Skeletal muscle satellite cell (primary cell): Measurements from ENCODE around the gene PDHX.
A peak's percentile ranks its signal among the peaks of the same experiment; 100 is the strongest.
"Not testable (repeated sequence)": the region's sequence is repeated elsewhere in the genome, so short reads cannot be mapped to it uniquely, and the experiment has no call there.

Experiments
- H3K27me3 ChIP-seq: 2 replicates; pipeline ENCODE4 v1.7.0; 2013; ENCODE audit warnings: low read length; ENCODE audit not compliant: control insufficient read depth, insufficient read depth
- H3K36me3 ChIP-seq: 2 replicates; pipeline ENCODE4 v1.7.0; 2013; ENCODE audit warnings: mild to moderate bottlenecking, control low read depth, low read length; ENCODE audit not compliant: insufficient read depth
- H3K4me1 ChIP-seq: 2 replicates; pipeline ENCODE4 v1.7.0; 2013; ENCODE audit warnings: low read length; ENCODE audit not compliant: control insufficient read depth, insufficient read depth
- H3K4me2 ChIP-seq: 2 replicates; pipeline ENCODE4 v1.7.0; 2013; ENCODE audit warnings: mild to moderate bottlenecking, low read length
- H3K4me3 ChIP-seq: 2 replicates; pipeline ENCODE4 v1.7.0; 2013; ENCODE audit warnings: low read length
- H3K9ac ChIP-seq: 2 replicates; pipeline ENCODE4 v1.7.0; 2013; ENCODE audit warnings: mild to moderate bottlenecking, low read depth, low read length, moderate library complexity
- H3K9me3 ChIP-seq: replicated peaks from 2 replicates; pipeline ENCODE4 v1.7.0; 2013; ENCODE audit warnings: mild to moderate bottlenecking, control low read depth, low read length

The PDHX gene

DNA sequence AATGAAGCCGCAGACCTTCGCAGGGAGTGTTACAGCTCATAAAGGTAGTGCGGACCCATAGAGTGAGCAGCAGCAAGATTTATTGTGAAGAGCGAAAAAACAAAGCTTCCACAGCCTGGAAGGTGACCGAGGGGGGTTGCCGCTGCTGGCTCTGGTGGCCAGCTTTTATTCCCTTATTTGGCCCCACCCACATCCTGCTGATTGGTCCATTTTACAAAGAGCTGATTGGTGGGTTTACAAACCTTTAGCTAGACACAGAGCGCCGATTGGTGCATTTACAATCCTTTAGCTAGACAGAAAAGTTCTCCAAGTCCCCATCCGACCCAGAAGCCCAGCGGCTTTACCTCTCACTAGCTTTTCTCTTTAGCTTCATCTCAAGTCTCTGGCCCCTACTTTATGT lies 2.9 kb upstream of the PDHX start:
- not testable (repeated sequence) for H3K27me3 ChIP-seq

DNA sequence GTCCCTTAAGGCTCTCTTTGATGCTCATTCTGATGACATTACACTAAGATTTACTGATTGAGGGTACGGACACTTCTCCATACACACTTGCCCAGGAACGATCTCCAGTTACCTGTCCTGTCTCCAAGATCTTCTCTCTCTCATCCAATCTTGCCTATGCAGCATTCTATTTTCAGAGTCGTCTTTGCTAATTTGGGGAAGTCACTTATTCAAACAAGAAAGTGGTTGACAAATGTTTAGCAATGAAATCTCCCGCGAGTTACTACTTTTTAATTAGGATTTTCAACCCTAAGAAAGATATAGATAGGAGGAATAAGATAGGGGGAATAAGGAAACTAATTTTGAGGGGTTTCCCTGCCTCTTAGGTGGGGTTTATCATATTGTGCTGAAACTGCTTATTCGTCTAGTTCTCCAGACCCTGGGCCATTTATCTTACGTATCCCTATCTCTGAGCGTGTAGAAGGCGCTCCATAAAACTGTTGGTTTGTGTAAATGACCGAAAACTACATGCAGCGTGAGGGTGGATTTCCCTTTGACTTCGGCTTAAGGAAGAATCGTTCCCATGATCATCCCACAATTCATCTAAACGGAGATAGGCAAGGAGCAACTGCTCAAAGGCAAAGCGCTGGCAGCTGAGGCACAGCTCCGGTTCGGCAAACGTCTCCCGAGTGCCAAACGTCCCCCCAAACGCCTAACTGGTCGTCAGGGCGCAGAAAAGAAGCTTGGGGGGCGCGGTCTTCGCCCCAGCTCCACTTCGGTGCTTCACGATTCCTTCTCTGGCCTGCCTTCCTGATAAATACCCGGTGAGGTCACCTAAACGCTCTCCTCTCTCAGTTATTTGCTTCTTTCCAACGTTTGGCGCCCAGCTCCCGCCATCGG lies 1.0 kb upstream of the PDHX start:
- H3K4me2 ChIP-seq: peak overlapping the region; percentile 90
- H3K9me3 ChIP-seq: no peaks in the 10 kb centered on the region
- peaks cover 3% of the 10 kb centered on the region for H3K36me3 ChIP-seq
- no peaks in the 10 kb centered on the region for H3K27me3 ChIP-seq
- peak overlapping the region; percentile 96 for H3K9ac ChIP-seq
- H3K4me1 ChIP-seq: peaks cover 16% of the 10 kb centered on the region
- peak overlapping the region; percentile 93 for H3K4me3 ChIP-seq

More for the DNA sequence above, 2.9 kb upstream of the PDHX start:
- not testable (repeated sequence) for H3K9me3 ChIP-seq, H3K4me2 ChIP-seq, H3K9ac ChIP-seq, H3K36me3 ChIP-seq, H3K4me3 ChIP-seq
- peaks cover 16% of the 10 kb centered on the region for H3K4me1 ChIP-seq

DNA sequence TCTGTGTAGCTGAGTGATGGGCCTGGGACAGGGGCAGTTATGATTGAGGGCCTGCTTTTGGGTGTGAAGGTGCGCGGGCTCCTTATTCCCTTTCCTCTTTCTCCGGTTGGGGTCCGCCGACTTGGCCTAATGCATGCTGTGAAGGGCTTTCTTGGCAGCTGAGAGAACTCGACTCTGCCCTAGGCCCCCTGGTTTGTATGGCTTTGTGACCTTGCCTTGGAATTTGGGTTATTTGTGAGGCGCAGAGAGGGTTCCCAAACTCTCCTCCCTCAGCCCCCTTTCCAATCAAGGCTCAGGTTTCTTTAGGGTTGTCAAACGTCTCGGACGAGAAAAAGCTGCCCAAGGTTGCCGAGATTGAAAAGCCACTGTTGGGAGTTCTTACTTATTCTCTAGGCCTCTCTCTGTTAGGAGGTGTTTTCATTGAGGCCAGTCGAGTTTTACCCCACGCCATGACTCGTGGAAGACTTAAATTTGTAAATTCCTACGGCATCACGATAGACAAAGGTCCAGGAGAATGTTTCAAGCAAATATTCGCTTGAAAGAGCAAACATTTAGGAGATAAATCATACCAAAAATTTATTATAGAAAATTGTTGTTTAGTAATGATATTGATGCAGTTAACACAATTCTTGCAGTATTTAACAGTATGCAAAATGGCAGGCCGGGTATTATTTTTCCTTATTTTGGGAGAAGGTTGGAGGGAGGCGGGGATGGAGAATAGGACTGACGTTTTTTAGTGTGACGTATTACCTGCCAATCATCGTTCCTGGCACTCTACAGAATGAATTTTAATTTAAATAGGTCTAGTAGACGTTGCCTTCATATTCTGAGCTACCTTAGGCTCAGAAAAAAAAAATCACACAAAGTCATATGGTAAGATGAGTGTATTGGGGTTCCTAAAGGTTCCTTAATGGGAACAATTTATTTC lies 689 bp downstream of the PDHX start:
- Histone ChIP-seq H3K27me3 (no peaks in the 10 kb centered on the region), H3K4me2 (peak overlapping the region; percentile 88), H3K36me3 (peaks cover 3% of the 10 kb centered on the region), H3K4me1 (peaks cover 16% of the 10 kb centered on the region), H3K4me3 (peak overlapping the region; percentile 93), H3K9ac (peak overlapping the region; percentile 96), H3K9me3 (no peaks in the 10 kb centered on the region)

DNA sequence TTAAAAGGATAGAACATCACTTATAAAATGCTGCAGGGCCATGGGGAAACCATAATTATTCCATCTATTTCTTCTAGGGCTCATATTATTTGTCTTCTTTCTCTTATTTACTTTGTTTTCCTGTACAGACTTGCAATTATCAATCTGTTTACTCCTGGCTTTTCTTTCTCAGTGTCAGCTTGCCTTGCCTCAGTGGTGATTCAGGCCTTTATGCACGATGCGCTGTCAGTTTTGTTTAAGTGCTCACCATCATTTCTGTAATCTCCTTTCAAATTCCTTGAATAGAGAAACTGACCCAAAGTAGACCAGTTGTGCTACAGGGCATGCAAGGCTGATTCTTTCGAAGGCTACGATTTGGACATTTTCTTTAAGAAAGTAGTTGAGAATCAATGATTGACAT lies 4.7 kb downstream of the PDHX start:
- no peaks in the 10 kb centered on the region for H3K9me3 ChIP-seq
- H3K9ac ChIP-seq: no peak overlapping the region
- peaks cover 10% of the 10 kb centered on the region for H3K4me1 ChIP-seq
- peaks cover 3% of the 10 kb centered on the region for H3K36me3 ChIP-seq
- no peak overlapping the region for H3K4me2 ChIP-seq
- H3K4me3 ChIP-seq: no peak overlapping the region
- H3K27me3 ChIP-seq: no peaks in the 10 kb centered on the region

DNA sequence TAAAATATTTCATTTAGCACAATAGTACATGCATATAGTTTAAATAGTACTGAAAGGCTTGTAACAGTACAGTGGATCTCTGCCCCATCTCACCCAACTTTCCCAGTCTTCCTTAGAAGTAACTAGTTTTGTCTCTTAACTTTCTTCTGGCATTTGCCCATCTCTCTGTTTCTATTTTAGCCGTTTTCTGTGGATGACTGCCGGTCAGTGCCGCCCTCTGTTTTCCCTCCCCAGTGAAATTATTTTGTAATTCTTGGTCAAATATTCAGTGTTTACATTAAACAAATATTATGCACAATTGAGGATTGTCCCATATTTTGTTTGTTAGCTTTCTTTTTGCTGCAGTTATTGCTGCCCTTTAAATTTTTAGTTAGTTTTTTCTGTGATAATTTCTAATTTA lies 8.3 kb downstream of the PDHX start:
- peaks cover 3% of the 10 kb centered on the region for H3K36me3 ChIP-seq
- H3K9ac ChIP-seq: no peak overlapping the region
- peaks cover 23% of the 10 kb centered on the region for H3K4me1 ChIP-seq
- H3K9me3 ChIP-seq: no peaks in the 10 kb centered on the region
- H3K27me3 ChIP-seq: no peaks in the 10 kb centered on the region
- no peak overlapping the region for H3K4me3 ChIP-seq
- H3K4me2 ChIP-seq: no peak overlapping the region

DNA sequence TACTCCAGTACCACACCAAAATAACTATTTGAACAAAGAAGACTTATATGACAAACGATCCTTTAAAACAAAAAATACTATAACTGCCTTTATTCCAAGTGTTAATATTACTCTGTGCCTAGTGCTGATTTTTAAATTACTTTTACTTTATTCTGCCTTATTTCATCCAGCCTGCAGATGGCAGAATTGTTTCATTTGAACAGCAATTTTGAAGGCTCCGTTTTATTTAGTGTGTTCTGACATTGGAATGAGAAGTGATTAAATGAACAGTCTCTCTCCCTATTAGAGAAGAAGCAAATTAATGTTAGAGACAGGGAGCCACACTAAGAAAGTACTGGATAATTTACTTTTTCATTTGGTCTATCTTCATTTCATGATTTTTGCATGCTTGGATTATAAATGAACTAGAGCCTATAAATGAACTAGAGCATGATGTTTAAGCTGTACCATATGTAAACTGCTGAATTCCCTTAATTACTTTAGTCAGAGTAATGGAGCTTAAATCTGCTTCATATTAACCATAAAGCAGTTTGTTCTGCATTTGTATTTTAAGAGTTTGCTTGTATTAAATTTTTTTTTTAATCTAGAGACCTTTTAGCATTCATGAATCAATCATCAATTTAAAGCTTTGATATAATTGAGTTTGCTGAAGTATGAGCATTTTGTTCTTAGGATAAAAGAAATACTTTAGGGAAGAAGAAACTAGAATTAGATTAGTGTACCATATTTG lies 9.8 kb downstream of the PDHX start:
- peak overlapping the region; percentile 43 for H3K9ac ChIP-seq
- no peaks in the 10 kb centered on the region for H3K9me3 ChIP-seq
- no peaks in the 10 kb centered on the region for H3K36me3 ChIP-seq
- peaks cover 23% of the 10 kb centered on the region for H3K4me1 ChIP-seq
- no peak overlapping the region for H3K4me3 ChIP-seq
- H3K27me3 ChIP-seq: no peaks in the 10 kb centered on the region
- H3K4me2 ChIP-seq: peak overlapping the region; percentile 41

DNA sequence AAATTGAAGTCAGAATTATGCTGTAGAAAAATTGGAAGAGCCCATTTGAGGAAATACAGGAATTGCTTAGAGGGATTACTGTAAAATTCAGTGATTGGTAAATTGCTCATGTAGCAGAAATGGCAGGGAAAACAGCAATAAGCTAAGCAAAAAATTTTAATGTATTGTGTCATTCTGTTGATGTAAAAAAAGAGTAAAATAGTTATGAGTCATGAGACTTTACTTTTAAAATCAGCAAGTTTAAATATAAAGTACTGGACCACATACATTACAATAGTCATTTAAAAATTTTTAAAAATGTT lies 10.4 kb downstream of the PDHX start:
- Histone ChIP-seq H3K36me3 (no peaks in the 10 kb centered on the region), H3K4me1 (peaks cover 23% of the 10 kb centered on the region), H3K27me3 (no peaks in the 10 kb centered on the region), H3K4me3 (no peak overlapping the region), H3K9me3 (no peaks in the 10 kb centered on the region), H3K4me2 (peak overlapping the region; percentile 41), H3K9ac (peak overlapping the region; percentile 43)

DNA sequence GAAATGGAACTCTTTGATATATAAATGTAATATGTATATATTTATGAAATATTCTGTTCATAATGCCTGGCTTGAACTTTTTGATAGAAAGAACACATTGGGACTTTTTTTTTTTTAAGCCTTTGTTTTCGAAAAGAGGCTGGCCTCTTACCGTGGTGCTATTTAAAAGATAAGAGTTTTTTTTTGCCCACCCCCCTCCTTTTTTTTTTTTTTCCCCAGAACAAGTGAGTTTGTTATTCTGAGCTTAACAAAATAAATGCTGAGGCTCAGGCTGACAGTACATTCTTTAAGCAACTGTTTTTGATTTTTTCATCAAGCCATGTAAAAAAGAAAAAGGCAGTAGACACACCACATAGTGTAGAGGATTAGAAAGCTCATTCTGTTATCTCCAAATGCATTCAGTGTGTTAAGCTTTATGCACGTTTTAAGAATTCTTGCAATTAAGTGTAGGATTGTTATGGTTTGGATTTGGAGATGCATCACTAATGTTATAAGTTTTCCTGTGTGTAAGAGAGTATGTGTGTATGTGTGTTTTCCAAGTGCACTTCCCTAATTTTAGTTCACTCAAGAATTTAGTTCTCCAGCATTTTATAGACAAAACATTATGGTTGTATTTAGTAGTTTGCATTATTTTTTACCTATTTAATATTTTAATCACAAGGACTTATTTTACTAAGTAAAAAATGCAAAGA lies 12.0 kb downstream of the PDHX start:
- Histone ChIP-seq H3K4me1 (peaks cover 23% of the 10 kb centered on the region), H3K36me3 (peaks cover 11% of the 10 kb centered on the region), H3K9ac (no peak overlapping the region), H3K27me3 (no peaks in the 10 kb centered on the region), H3K4me3 (no peak overlapping the region), H3K4me2 (no peak overlapping the region), H3K9me3 (no peaks in the 10 kb centered on the region)

DNA sequence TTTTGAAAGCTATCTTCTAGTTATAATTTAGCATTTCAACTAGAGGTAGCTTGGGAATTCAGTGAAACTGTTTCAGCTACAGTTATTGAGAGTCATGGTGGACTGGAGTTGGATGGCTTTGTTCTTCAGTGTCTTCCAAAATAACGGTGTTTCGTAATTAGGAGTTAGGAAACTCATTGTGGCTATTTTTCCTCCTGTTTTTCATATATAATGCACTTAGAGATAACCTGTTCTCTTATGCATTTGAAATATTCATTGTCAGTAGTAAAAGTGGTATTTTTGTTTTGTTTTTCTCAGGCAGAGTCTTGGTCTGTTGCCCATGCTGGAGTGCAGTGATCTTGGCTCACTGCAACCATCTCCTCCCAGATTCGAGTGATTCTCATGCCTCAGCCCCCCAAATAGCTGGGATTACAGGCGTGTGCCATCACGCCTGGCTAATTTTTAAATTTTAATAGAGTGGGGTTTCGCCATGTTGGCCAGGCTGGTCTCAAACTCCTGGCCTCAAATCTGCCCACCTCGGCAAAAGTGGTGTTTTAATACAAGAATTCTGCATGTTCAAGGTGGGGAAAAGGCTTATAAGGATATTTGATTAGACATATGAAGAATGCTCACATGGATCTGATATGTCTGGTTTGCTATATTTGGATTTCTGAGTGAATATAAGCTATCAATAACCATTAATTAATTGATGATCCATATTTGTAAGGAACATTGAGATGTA lies 12.7 kb downstream of the PDHX start:
- no peaks in the 10 kb centered on the region for H3K27me3 ChIP-seq
- H3K36me3 ChIP-seq: peaks cover 11% of the 10 kb centered on the region
- no peak overlapping the region for H3K4me3 ChIP-seq
- H3K4me2 ChIP-seq: no peak overlapping the region
- no peaks in the 10 kb centered on the region for H3K9me3 ChIP-seq
- H3K9ac ChIP-seq: no peak overlapping the region
- H3K4me1 ChIP-seq: peaks cover 23% of the 10 kb centered on the region

DNA sequence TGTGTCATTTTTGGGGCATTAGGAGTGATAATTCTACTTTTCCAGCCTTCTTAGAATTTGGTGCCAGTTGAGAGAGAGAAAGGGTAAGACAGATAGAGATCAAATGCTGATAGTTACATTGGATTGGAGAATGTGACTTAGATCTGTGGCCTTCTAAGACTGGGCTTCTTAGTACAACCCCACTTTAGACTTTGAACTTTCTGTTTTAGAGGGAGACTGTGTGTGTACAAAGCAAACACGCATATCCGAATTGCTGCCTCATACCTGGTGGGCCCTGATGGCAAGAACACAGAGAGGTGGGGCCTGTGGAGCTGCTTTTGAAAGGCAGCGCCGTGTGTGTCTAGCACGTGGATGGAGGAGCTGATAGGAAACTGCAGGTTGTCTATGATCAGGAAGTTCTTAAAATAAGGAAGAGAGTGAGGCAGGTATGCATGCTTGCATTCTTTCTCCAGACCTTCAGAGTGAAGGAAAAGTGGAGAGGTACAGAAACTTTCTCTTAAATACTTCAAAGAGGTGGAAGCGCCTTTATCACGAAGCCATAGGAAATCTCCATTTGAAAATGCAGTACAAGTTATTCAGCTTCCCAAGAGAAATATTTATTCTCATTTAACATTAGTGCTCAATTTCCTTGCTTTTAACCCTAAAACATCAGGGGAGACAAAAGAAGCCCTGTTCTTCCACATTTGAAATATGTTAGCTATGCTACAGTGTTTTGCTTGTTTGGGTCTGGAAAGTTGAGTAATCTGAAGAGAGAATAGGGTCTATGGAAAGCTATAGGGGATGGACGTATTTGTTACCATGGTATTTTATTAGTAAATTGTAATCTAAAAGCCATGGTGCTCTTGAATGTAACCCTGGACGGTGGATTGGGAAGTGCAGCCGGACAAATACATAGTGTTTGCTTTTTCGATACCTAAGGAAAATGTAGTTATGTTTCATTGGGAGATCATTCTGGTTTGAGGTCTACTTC lies 13.7 kb downstream of the PDHX start:
- no peaks in the 10 kb centered on the region for H3K9me3 ChIP-seq
- H3K9ac ChIP-seq: no peak overlapping the region
- H3K27me3 ChIP-seq: no peaks in the 10 kb centered on the region
- H3K4me3 ChIP-seq: no peak overlapping the region
- peaks cover 23% of the 10 kb centered on the region for H3K4me1 ChIP-seq
- no peak overlapping the region for H3K4me2 ChIP-seq
- peaks cover 11% of the 10 kb centered on the region for H3K36me3 ChIP-seq
